NCI-H2107 treated with DMSO at 0.1 percent for 48 hours (cell line): Measurements from ENCODE around the gene HTRA3.

ENCODE experiments used
- DNase-seq: peaks from one replicate; lab custom pipeline; 2025; ENCODE audit not compliant: unreplicated experiment; lab: John Stamatoyannopoulos, UW

HTRA3 gene

GRCh38 chr4:8352368-8353157, 83.0 kb downstream of the HTRA3 start:
- no peak for DNase-seq

- no peak for DNase-seq
These were observed 83.7 kb downstream of the HTRA3 start for GRCh38 chr4:8353158-8353669.

- no peak for DNase-seq
These were observed 84.4 kb downstream of the HTRA3 start for GRCh38 chr4:8353912-8354453.

GRCh38 chr4:8355306-8355705, 85.8 kb downstream of the HTRA3 start:
- DNase-seq: no peak

- no peak for DNase-seq
These were observed 86.5 kb downstream of the HTRA3 start for GRCh38 chr4:8355864-8356565.
